ENCODE measurements around the gene RHOU.

DNA sequence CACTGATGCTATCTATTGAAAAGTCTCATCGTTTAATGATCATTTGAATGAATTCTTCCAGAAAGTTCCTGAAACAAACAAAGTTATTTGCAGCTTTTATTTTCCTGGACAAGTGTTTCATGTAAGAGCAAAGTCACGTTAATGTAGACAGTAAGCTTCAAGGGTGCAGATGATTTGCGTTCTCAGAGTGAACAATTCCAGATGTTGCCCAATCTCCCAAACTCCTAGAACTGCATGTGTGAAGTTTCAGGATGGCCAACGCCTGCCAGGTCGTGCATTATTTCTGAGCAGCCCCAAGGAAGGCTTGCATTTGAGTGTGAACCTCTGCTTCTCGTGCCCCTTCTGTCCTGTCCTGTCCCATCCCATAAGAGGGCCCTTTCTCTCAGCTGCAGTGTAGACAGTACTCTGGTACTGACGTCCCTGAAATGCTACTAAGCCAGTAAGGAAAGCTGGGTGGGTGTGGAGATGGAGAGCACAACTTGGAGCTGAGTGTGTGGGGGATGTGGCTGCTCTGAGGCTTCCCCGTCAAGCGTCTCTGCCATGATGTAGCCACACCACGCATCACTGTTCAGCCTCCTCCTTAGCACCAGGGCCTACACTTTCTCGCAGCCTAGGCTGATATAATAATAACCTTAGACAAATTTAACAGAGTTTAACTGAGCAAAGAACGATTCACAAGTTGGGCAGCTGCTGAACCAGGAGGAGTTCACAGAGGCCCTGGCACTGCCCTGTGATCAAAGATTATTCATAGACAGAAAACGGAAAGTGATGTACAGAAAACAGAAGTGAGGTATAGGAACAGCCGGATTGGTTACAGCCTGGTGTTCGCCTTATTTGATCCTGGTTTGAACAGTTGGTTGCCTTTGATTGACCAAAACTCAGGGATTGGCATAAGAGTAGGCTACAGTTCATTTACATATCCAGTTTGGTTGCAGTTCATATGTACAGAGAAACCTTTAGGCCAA lies 50.4 kb downstream of the RHOU start:
- TF ChIP-seq, protein P1, sequence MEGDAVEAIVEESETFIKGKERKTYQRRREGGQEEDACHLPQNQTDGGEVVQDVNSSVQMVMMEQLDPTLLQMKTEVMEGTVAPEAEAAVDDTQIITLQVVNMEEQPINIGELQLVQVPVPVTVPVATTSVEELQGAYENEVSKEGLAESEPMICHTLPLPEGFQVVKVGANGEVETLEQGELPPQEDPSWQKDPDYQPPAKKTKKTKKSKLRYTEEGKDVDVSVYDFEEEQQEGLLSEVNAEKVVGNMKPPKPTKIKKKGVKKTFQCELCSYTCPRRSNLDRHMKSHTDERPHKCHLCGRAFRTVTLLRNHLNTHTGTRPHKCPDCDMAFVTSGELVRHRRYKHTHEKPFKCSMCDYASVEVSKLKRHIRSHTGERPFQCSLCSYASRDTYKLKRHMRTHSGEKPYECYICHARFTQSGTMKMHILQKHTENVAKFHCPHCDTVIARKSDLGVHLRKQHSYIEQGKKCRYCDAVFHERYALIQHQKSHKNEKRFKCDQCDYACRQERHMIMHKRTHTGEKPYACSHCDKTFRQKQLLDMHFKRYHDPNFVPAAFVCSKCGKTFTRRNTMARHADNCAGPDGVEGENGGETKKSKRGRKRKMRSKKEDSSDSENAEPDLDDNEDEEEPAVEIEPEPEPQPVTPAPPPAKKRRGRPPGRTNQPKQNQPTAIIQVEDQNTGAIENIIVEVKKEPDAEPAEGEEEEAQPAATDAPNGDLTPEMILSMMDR (IDR thresholded peaks at IDR 0.05) = no peak
- TF ChIP-seq EZH2 (IDR thresholded peaks at IDR 0.05) (no peak), EZH2phosphoT487 (IDR thresholded peaks at IDR 0.05) (no peak)

Measured in neural progenitor cell (in vitro differentiated cells).